EH (cell line): ENCODE measurements around the gene KCNK2.
A peak's percentile ranks its signal among the peaks of the same experiment; 100 is the strongest.

ENCODE experiments used
- DNase-seq: peaks from one replicate; pipeline ENCODE4 v3.0.0-alpha.2; 2015; ENCODE audit warnings: low read depth

KCNK2 gene

GRCh38 chr1:215252164-215252563, 169.6 kb downstream of the KCNK2 start:
- no peak for DNase-seq

- DNase-seq = no peak
Observed at GRCh38 chr1:215256936-215257679, 174.6 kb downstream of the KCNK2 start.

- DNase-seq = no peak
Observed at GRCh38 chr1:215260711-215261110, 178.2 kb downstream of the KCNK2 start.

GRCh38 chr1:215262106-215262505, 179.6 kb downstream of the KCNK2 start:
- no peak for DNase-seq

- no peak for DNase-seq
Observed at GRCh38 chr1:215263636-215264035, 181.1 kb downstream of the KCNK2 start.

- no peak for DNase-seq
Observed at GRCh38 chr1:215264649-215265048, 182.1 kb downstream of the KCNK2 start.

- peak; percentile 23 for DNase-seq
Observed at GRCh38 chr1:215267495-215267894, 185.0 kb downstream of the KCNK2 start.

- no peak for DNase-seq
Observed at GRCh38 chr1:215269955-215270354, 187.4 kb downstream of the KCNK2 start.

GRCh38 chr1:215273838-215274516, 191.4 kb downstream of the KCNK2 start:
- peak; percentile 80 for DNase-seq

- DNase-seq = no peak
Observed at GRCh38 chr1:215276582-215276981, 194.0 kb downstream of the KCNK2 start.

- peak; percentile 73 for DNase-seq
Observed at GRCh38 chr1:215277532-215277931, 195.0 kb downstream of the KCNK2 start.

GRCh38 chr1:215279682-215280081, 197.1 kb downstream of the KCNK2 start:
- no peak for DNase-seq

GRCh38 chr1:215282557-215282956, 200.0 kb downstream of the KCNK2 start:
- DNase-seq = peak; percentile 50

GRCh38 chr1:215285013-215285800, 202.7 kb downstream of the KCNK2 start:
- DNase-seq = no peak
